Dendritic cell treated with granulocyte-macrophage colony-stimulating factor and Interleukin-4, amounts not matched to agents 40 ng/mL and 50 ng/mL, for 4 days (primary cell): ENCODE results near the gene UCN2.
A peak's percentile ranks its signal among the peaks of the same experiment; 100 is the strongest.

Source experiments
- H3K27ac Mint-ChIP-seq: one replicate; pipeline ENCODE4 v1.8.0; 2022; ENCODE audit warnings: mild to moderate bottlenecking, mixed read lengths
- H3K27me3 Mint-ChIP-seq: one replicate; pipeline ENCODE4 v1.8.0; 2022; ENCODE audit warnings: mild to moderate bottlenecking, mixed read lengths
- H3K36me3 Mint-ChIP-seq: one replicate; pipeline ENCODE4 v1.8.0; 2022; ENCODE audit warnings: low read depth, mixed read lengths
- H3K4me1 Mint-ChIP-seq: one replicate; pipeline ENCODE4 v1.8.0; 2022; ENCODE audit warnings: low read depth, mixed read lengths
- H3K4me3 Mint-ChIP-seq: one replicate; pipeline ENCODE4 v1.8.0; 2022; ENCODE audit warnings: mild to moderate bottlenecking, moderate library complexity, mixed read lengths
- H3K9me3 Mint-ChIP-seq: one replicate; pipeline ENCODE4 v1.8.0; 2022; ENCODE audit warnings: mixed read lengths
- intact Hi-C: fragments of 100-400 bp; cut with micrococcal nuclease; formaldehyde crosslinking; loops from one replicate; pipeline ENCODE4 v1.15.0; 2022

The UCN2 gene, protein sequence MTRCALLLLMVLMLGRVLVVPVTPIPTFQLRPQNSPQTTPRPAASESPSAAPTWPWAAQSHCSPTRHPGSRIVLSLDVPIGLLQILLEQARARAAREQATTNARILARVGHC

DNA sequence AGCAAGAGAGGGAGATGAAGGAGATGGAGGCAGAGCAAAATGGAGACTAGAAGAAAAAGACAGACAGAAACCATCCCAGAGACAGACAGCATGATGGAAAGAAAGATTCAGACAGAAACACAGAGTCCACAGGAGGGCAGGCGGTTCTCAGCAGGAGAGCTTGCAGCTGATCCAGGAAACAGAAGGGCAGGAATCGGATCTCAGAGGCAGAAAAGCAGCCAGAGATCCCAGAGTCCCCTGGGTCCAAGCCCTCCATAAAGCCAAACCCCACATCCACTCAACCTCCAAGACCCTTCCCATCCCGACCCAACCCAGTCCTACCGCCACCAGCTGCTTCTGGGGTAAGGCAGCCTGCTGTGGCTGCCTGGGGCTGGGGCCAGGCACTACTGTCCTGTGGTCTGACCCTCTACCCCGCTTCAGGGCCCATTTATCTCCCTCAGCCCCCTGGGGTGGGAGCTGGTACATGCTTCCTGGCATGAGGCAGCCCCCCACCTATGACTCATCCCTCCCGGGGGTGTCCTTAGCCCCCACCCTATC lies at the start of gene UCN2:
Gene UCN2 (minus strand): TSS at position 400 of the 537 bp plus-strand sequence. CDS start 657 bp downstream, outside the sequence.
- Mint-ChIP-seq H3K9me3 (no peaks in the 10 kb centered on the region), H3K27ac (peak within 1 kb of the TSS; percentile 77), H3K27me3 (no peaks in the 10 kb centered on the region), H3K4me3 (peak within 1 kb of the TSS; percentile 10), H3K4me1 (peaks cover 93% of the 10 kb centered on the region), H3K36me3 (no peaks in the 10 kb centered on the region)
- intact Hi-C loops, result no loop called here

- intact Hi-C loops, result no loop called here
- H3K36me3 Mint-ChIP-seq, result peaks cover 25% of the 10 kb centered on the region
- H3K4me3 Mint-ChIP-seq, result no peak overlapping the region
- H3K27ac Mint-ChIP-seq, result peak overlapping the region; percentile 90
- peaks cover 35% of the 10 kb centered on the region for H3K4me1 Mint-ChIP-seq
- peaks cover 6% of the 10 kb centered on the region for H3K9me3 Mint-ChIP-seq
- H3K27me3 Mint-ChIP-seq, result no peaks in the 10 kb centered on the region
These were observed 48.7 kb upstream of the UCN2 start for GRCh38 chr3:48612309-48612708.

- Mint-ChIP-seq H3K4me3 (peak within 1 kb of the TSS; percentile 100), H3K9me3 (no peaks in the 10 kb centered on the region), H3K4me1 (peaks cover 43% of the 10 kb centered on the region), H3K27me3 (no peaks in the 10 kb centered on the region), H3K36me3 (peaks cover 50% of the 10 kb centered on the region), H3K27ac (peak within 1 kb of the TSS; percentile 100)
- intact Hi-C loops, result loop anchor here (1.0 to 5.0 kb wide), 4 partner anchors 26 to 75 kb away; partner anchors contain the start of genes NCKIPSD, PFKFB4 and SLC26A6
These were observed 45.8 kb upstream of the UCN2 start, which contains the start of gene UQCRC1 for GRCh38 chr3:48609088-48610005. TSS of gene UQCRC1 (minus strand) at chr3:48609646. CDS start at chr3:48609620, 26 bp downstream.

GRCh38 chr3:48607519-48607918 lies 43.9 kb upstream of the UCN2 start:
- peaks cover 68% of the 10 kb centered on the region for H3K36me3 Mint-ChIP-seq
- H3K4me3 Mint-ChIP-seq, result no peak overlapping the region
- H3K27ac Mint-ChIP-seq, result peak overlapping the region; percentile 25
- H3K27me3 Mint-ChIP-seq, result no peaks in the 10 kb centered on the region
- intact Hi-C loops, result loop anchor here (5.0 kb wide), 1 partner anchor 50 kb away; the partner anchor contains the start of gene PFKFB4
- no peaks in the 10 kb centered on the region for H3K9me3 Mint-ChIP-seq
- peaks cover 24% of the 10 kb centered on the region for H3K4me1 Mint-ChIP-seq

- intact Hi-C loops, result no loop called here
- Mint-ChIP-seq H3K4me1 (peaks cover 21% of the 10 kb centered on the region), H3K27me3 (no peaks in the 10 kb centered on the region), H3K36me3 (peaks cover 97% of the 10 kb centered on the region), H3K4me3 (no peak overlapping the region), H3K27ac (no peak overlapping the region), H3K9me3 (no peaks in the 10 kb centered on the region)
These were observed 38.0 kb upstream of the UCN2 start for GRCh38 chr3:48601622-48601994.

DNA sequence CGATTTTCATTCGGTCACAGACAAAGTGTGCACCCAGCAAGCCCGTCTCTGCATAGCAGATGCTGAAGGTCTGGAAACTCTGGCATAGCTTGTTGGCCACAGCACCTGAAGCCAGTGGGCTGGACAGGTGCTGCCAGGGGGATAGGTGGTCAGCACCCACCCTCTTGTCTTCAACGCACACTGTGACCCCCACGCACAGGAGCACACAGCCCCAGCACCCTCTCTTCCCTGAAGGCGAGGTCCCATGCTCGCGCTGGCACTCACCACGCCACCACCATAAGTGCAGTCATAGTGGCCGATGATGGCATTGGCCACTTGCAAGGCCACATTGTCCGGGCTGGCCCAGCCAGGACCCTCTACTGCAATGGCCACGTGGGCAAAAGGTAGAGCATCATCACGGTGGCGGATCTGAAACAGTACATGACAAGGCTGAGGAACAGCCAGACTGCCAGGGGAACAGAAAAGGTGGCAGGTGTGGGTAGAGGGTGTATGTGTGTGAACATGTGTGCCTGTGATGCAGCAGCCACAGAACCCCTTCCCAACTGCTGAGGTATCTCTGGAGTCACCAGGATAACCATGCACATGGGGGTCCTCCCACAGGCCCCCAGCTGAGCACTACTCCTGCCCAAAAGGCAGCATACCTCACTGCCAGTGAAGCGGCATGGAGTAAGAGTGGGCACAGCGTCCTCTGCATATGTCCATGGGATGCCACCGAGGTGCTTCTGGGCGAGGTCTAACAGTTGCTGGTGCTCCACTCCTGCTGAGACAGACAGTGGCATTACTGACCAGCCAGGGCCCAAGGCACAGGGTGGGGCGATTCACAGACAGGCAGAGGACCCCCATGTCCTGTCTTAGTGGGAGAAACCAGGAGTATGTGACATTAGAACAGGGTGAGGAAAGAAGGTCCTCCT lies 37.4 kb upstream of the UCN2 start:
- Mint-ChIP-seq H3K27ac (no peak overlapping the region), H3K4me1 (peaks cover 23% of the 10 kb centered on the region), H3K9me3 (no peaks in the 10 kb centered on the region), H3K27me3 (peaks cover 4% of the 10 kb centered on the region), H3K4me3 (no peak overlapping the region), H3K36me3 (peaks cover 90% of the 10 kb centered on the region)
- intact Hi-C loops, result no loop called here

DNA sequence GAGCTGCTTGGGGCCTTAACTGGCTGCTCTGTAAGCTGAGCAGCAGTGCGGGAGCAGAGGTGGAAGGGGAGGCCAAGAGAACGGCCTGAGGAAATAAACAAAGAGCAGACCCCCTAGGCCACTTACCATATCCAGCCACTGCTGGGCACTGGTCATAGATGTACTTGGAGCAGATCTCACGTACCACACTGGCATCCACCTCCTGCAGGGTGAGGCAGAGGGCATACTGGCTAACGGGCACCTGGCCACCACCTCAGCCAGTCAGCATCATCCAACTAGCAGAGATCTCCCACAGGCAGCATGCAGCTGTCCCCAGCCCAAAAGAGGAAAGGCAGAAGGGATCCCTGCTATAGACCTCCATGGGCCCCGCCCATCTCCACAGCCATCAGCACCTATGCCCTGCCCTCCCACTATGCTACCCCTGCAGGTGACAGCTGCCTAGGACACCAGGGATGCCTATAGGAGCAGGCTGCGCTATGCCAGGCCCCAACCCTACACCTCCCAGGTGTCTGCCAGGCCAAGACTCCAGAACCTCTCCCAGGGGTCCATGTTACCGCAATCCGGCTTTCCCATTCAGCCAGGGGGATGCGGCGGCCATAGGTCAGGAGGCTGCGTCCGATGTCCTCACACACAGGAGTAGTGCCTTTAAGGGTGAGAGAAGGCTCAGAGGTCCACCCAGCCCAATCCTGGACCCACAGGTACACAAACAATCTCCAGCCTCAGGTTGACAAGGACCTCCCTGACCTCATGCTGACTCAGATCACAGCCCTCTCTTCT lies 36.1 kb upstream of the UCN2 start:
- H3K4me3 Mint-ChIP-seq, result no peak overlapping the region
- no peaks in the 10 kb centered on the region for H3K9me3 Mint-ChIP-seq
- no peak overlapping the region for H3K27ac Mint-ChIP-seq
- H3K4me1 Mint-ChIP-seq, result peaks cover 31% of the 10 kb centered on the region
- peaks cover 78% of the 10 kb centered on the region for H3K36me3 Mint-ChIP-seq
- intact Hi-C loops, result no loop called here
- peaks cover 14% of the 10 kb centered on the region for H3K27me3 Mint-ChIP-seq

DNA sequence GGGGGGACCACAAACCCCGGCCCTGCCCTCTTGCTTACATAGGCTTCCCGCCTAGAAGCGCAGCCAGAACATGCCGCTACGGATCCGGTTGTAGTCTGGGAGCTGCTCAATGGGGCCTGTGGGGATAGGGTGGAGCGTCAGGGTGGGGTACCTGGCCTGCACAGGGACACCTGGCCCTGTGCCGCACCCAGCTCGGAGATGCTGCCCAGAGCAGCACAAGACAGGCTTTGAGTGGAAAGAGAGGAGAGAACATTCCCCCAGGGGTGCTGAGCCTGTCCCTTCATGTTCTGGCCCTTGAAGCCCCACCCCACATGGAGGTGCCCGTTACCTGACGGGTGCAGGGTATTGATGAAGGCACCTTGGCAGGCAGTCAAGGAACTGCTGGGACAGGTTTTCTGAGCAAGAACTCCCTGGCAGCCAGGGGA lies 35.5 kb upstream of the UCN2 start:
- Mint-ChIP-seq H3K4me3 (no peak overlapping the region), H3K27me3 (peaks cover 21% of the 10 kb centered on the region), H3K36me3 (peaks cover 71% of the 10 kb centered on the region), H3K4me1 (peaks cover 34% of the 10 kb centered on the region), H3K9me3 (no peaks in the 10 kb centered on the region), H3K27ac (no peak overlapping the region)
- intact Hi-C loops, result no loop called here

DNA sequence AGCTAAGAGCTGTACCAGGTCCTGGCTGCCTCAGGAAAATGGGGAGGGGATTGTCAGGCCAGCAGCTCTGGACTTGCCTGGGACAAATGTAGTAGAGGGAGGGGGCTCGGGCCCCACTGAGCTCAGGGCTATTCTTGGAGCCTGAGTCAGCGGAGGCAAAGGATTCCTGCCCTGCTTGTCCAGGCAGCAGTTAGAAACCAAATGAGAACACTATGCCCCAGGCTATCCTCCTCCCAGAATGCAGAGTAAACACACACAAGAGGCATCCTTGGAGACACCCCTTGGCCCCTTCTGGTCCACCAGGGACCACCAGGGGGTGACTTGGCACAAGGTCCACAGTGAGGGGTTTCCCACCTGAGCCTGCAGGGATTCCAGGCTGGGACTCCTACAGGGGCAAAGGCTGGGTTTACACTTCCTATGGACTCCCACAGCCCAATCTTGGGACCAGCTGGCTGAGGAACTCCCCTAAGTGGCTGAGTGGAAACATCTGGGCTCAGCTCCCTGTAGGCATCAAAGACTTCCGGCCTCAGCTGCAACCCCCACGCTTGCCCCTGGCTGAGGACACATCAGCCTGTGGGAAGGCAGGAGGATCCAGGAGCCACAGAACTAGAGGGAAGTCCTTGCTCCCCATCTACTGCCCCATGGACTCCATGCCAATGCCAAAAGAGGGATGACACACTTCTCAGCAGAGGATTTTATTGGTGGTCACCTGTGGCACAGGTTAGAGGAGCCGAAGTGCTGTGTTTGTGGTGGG lies 34.9 kb upstream of the UCN2 start:
- Mint-ChIP-seq H3K36me3 (peaks cover 66% of the 10 kb centered on the region), H3K27ac (no peak overlapping the region), H3K27me3 (peaks cover 26% of the 10 kb centered on the region), H3K9me3 (no peaks in the 10 kb centered on the region), H3K4me3 (no peak overlapping the region), H3K4me1 (peaks cover 34% of the 10 kb centered on the region)
- intact Hi-C loops, result no loop called here

DNA sequence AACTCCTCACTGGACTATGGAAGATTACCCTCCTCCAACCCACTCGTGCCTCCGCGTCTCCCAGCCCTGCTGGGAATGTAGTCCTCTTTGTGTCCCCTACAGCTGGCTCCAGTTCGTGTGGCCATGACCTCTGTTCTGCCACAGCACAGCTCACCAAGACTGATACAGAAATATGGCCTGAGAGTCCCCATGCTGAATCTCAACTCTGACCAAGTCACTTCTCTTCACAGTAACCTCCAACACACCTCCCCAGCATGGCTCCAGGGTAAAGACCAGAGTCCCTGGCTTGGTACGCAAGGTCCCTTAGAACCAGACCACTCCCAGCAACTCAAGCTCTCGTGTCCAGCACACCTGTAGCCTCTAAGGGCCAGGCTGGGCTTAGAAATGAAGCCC lies 33.8 kb upstream of the UCN2 start:
- no peak overlapping the region for H3K27ac Mint-ChIP-seq
- intact Hi-C loops, result no loop called here
- peaks cover 34% of the 10 kb centered on the region for H3K4me1 Mint-ChIP-seq
- H3K9me3 Mint-ChIP-seq, result no peaks in the 10 kb centered on the region
- no peak overlapping the region for H3K4me3 Mint-ChIP-seq
- H3K27me3 Mint-ChIP-seq, result peaks cover 36% of the 10 kb centered on the region
- peaks cover 55% of the 10 kb centered on the region for H3K36me3 Mint-ChIP-seq

DNA sequence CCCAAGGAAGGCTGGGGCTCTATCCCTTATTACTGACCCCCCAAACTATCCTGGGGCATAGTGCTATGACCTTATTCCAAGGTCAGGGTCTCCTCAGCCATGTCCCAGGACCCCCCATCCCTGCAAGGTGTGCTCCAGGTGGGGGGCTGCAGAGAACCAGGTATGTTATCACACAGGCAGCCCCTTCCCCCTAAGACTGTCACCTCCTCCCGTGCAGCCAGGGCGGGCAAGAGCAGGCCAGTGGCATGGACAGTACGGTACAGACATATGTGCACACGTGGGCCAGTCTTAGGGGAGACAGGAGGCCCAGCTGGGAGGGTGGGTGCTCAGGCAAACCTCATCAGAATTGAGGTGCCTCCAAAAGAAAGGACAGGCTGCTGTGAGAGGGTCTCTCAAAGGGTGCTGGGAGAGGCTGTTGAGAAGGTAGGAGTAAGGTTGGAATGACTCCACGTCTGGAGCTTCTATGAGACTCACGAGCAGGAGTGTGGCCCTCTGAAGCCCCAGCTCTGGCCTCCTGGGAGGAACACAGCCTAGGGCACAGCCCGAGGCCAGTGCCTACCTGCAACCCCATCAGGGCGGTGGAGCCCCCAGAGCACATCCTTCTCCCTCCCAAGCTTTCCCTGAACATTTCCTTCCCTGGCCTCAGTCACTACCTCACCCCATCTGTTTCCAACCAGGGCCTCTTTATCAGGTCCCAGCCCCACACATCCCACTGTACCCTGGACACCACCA lies 33.3 kb upstream of the UCN2 start:
- peaks cover 34% of the 10 kb centered on the region for H3K4me1 Mint-ChIP-seq
- no peak overlapping the region for H3K27ac Mint-ChIP-seq
- H3K27me3 Mint-ChIP-seq, result peaks cover 39% of the 10 kb centered on the region
- intact Hi-C loops, result no loop called here
- peaks cover 49% of the 10 kb centered on the region for H3K36me3 Mint-ChIP-seq
- H3K9me3 Mint-ChIP-seq, result no peaks in the 10 kb centered on the region
- H3K4me3 Mint-ChIP-seq, result no peak overlapping the region

DNA sequence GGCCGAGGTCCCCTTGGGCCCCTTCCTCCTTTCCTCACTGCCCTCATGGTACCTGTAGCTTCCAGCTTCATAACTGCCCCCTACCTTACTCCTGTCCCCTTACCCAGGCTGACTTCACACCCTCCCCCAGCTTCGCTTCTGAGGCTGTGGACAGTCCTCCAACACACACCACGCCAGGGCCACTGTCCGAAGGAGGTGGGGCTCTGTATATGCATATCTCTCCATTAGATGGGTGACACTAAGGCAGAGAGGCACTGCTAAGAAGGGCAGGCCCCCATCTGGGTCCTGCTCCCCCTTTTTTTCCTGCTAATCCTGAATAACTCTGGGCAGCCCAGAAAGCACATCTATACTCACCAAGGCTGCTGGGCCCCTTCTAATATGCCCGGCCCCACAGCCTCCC lies 32.6 kb upstream of the UCN2 start:
- peak overlapping the region; percentile 6 for H3K27ac Mint-ChIP-seq
- H3K36me3 Mint-ChIP-seq, result peaks cover 42% of the 10 kb centered on the region
- H3K4me3 Mint-ChIP-seq, result no peak overlapping the region

More for the DNA sequence above, 32.6 kb upstream of the UCN2 start:
- Mint-ChIP-seq H3K4me1 (peaks cover 34% of the 10 kb centered on the region), H3K27me3 (peaks cover 41% of the 10 kb centered on the region), H3K9me3 (no peaks in the 10 kb centered on the region)
- intact Hi-C loops, result no loop called here
